ENCODE data around the gene SCLT1. TPM values are rescaled to one million over a fixed set of nuclear protein-coding genes. Genes with fewer than 3 reads are reported as not detected.

SCLT1 gene
- total and polyA plus RNA-seq, 2 experiments from 2014 or later, result 5.7 to 13.9 TPM

DNA sequence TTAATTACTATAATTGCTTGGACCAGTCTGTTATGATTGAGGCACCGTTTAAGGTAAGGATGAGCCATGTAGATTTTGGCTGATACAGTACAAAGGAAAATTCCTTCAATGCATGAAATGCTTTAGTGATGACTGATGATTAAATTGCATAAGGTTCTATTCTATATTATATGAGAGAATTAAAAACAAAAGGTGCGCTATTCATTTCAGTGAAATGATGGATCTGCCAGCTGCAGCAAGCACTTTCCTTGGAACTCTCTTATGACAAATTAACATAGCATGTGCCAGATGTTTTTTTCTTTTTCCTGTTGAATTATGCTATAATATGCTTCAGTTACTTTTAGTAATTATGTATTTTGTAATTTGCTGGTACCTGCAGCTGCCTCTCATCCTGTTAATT is 185.4 kb downstream of the SCLT1 start:
- TF ChIP-seq, protein P1, sequence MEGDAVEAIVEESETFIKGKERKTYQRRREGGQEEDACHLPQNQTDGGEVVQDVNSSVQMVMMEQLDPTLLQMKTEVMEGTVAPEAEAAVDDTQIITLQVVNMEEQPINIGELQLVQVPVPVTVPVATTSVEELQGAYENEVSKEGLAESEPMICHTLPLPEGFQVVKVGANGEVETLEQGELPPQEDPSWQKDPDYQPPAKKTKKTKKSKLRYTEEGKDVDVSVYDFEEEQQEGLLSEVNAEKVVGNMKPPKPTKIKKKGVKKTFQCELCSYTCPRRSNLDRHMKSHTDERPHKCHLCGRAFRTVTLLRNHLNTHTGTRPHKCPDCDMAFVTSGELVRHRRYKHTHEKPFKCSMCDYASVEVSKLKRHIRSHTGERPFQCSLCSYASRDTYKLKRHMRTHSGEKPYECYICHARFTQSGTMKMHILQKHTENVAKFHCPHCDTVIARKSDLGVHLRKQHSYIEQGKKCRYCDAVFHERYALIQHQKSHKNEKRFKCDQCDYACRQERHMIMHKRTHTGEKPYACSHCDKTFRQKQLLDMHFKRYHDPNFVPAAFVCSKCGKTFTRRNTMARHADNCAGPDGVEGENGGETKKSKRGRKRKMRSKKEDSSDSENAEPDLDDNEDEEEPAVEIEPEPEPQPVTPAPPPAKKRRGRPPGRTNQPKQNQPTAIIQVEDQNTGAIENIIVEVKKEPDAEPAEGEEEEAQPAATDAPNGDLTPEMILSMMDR (IDR thresholded peaks at IDR 0.05; ENCODE audit: low read depth, low read length), result no peak
- Histone ChIP-seq H3K27me3 (no peaks in the 10 kb centered on the region), H3K9me3 (ENCODE audit: low read depth) (no peaks in the 10 kb centered on the region), H3K27ac (no peak overlapping the region), H3K4me3 (no peak overlapping the region), H3K36me3 (no peaks in the 10 kb centered on the region), H3K4me1 (ENCODE audit: low read depth) (no peaks in the 10 kb centered on the region)
- no peak for DNase-seq (ENCODE audit: low read depth in 1 of 2, low spot score in 1 of 2)

DNA sequence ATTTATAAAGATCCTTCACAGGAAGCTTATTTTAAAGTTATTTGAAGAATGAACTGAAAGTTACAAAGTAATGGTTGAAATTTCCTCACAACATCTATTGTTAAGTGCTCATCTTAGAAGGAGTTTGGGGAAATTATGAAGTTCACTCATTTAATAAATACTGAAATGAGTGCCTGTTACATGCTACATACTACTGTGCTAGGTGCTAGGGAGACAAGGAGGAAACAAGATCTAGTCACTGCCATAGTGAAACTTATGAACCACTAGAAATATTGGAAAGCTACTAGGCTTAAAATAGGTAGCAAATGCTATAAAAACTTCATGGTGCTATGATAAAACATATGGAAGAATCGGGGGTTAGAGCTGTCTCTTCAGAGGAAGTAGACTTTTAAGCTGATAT is 186.8 kb downstream of the SCLT1 start:
- Histone ChIP-seq H3K36me3 (no peaks in the 10 kb centered on the region), H3K9me3 (ENCODE audit: low read depth) (no peaks in the 10 kb centered on the region), H3K27ac (no peak overlapping the region), H3K4me1 (ENCODE audit: low read depth) (no peaks in the 10 kb centered on the region), H3K4me3 (no peak overlapping the region), H3K27me3 (no peaks in the 10 kb centered on the region)
- TF ChIP-seq, protein P1 (IDR thresholded peaks at IDR 0.05; ENCODE audit: low read depth, low read length), result no peak
- no peak for DNase-seq (ENCODE audit: low read depth in 1 of 2, low spot score in 1 of 2)

DNA sequence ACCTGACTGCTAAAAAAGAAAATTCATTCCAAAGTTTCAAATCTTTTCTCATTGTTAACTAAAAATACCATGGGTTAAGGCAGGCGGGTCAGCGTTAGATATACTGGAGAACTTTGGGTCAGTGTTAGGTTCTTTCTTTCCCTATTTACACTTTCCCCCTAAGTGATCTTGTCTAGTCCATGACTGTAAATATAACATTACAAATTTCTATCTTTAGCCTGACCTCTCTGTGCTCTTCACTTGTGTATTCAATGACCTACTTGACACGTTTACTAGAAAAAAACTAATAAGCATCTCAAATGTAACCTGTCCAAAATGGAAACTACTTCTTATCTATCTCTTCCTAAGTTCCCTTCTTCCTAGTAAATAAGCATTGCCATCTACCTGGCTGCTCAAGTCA is 188.5 kb downstream of the SCLT1 start:
- TF ChIP-seq, protein P1 (IDR thresholded peaks at IDR 0.05; ENCODE audit: low read depth, low read length), result no peak
- no peaks in the 10 kb centered on the region for H3K27me3 ChIP-seq

DNA sequence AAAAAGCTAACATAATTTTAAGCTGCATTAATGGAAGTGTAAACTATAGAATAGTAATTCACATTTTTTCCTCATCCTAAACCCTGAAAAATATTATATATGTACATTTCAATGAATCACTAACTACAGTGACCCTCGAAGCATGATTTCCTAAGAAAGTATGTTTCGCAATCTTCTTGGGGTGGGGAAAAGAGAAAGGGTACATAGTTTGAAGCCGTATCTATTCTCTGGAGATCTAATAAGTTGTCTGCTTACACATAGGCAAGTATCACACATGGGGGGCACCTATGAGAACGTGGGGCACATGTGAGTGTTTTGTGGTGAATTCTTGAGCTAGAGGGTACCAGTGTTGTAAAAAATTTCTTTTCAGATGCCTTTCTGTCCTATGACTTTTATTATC is 212.7 kb downstream of the SCLT1 start:
- Histone ChIP-seq H3K4me3 (no peak overlapping the region), H3K36me3 (no peaks in the 10 kb centered on the region), H3K27ac (no peak overlapping the region), H3K4me1 (ENCODE audit: low read depth) (no peaks in the 10 kb centered on the region), H3K27me3 (no peaks in the 10 kb centered on the region), H3K9me3 (ENCODE audit: low read depth) (no peaks in the 10 kb centered on the region)
- TF ChIP-seq, protein P1 (IDR thresholded peaks at IDR 0.05; ENCODE audit: low read depth, low read length), result no peak
- peak in 1 of 2 donors; percentile 58 for DNase-seq (ENCODE audit: low read depth in 1 of 2, low spot score in 1 of 2)

More for the DNA sequence above, 188.5 kb downstream of the SCLT1 start:
- Histone ChIP-seq H3K4me3 (no peak overlapping the region), H3K36me3 (no peaks in the 10 kb centered on the region), H3K27ac (no peak overlapping the region), H3K9me3 (ENCODE audit: low read depth) (no peaks in the 10 kb centered on the region), H3K4me1 (ENCODE audit: low read depth) (no peaks in the 10 kb centered on the region)
- DNase-seq (ENCODE audit: low read depth in 1 of 2, low spot score in 1 of 2), result no peak

DNA sequence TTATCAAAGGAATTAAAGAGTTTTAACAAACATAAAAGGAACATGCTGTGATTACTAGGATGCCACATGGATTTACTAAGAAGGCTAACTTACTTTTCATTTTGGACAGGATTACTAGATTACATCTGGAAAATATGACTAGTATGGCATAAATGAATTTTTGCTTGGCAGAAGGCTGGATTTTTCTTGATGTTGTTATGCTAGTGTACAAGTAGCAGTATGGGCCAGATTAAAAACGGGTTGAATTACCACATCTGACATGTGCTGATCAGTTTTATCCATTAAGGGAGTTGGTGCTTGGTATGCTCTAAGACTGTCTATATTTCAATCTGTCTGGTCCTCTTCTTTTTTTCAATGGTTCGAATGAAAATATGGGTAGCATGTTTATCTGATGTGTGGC is 213.4 kb downstream of the SCLT1 start:
- Histone ChIP-seq H3K4me1 (ENCODE audit: low read depth) (no peaks in the 10 kb centered on the region), H3K36me3 (no peaks in the 10 kb centered on the region), H3K27me3 (no peaks in the 10 kb centered on the region), H3K9me3 (ENCODE audit: low read depth) (no peaks in the 10 kb centered on the region), H3K4me3 (no peak overlapping the region), H3K27ac (no peak overlapping the region)
- TF ChIP-seq, protein P1 (IDR thresholded peaks at IDR 0.05; ENCODE audit: low read depth, low read length), result no peak
- no peak for DNase-seq (ENCODE audit: low read depth in 1 of 2, low spot score in 1 of 2)

DNA sequence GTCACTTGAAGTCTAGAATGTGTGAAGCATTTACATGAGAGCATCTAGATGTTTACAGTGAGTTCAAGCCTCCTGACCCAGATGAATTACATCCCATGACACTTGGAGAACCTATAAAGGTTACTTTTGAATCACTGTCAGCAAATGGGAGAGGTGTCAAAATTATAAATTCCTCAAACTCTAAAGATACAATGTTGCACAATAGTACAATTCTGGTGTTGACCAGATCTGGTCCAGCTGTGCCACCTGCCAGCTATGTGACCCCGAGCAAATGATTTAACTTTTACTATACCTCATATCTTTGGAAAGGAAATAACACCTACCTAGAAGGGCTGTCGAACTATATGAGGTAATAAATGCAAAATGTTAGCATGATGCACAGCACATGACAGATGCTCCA is 214.1 kb downstream of the SCLT1 start:
- H3K4me1 ChIP-seq (ENCODE audit: low read depth), result no peaks in the 10 kb centered on the region
- H3K36me3 ChIP-seq, result no peaks in the 10 kb centered on the region
- DNase-seq (ENCODE audit: low read depth in 1 of 2, low spot score in 1 of 2), result no peak
- H3K27me3 ChIP-seq, result no peaks in the 10 kb centered on the region
- H3K27ac ChIP-seq, result no peak overlapping the region
- H3K4me3 ChIP-seq, result no peak overlapping the region
- no peaks in the 10 kb centered on the region for H3K9me3 ChIP-seq (ENCODE audit: low read depth)
- TF ChIP-seq, protein P1 (IDR thresholded peaks at IDR 0.05; ENCODE audit: low read depth, low read length), result no peak

Data from cardiac muscle cell (in vitro differentiated cells and primary cell).